Fibroblast of skin of left biceps (primary cell): ENCODE data around the gene ACHE.

Source experiments
- DNase-seq, 2 experiments: peaks; one replicate each; pipeline ENCODE4 v3.0.0-alpha.2; 2013; ENCODE audit warnings: low read depth in 2 of 2

Gene ACHE

GRCh38 chr7:100896732-100897608, 1.3 kb upstream of the ACHE start:
- DNase-seq = no peak

GRCh38 chr7:100895956-100896731, 456 bp upstream of the ACHE start:
- DNase-seq = no peak

GRCh38 chr7:100894860-100895700, 608 bp downstream of the ACHE start:
- DNase-seq = no peak

GRCh38 chr7:100893910-100894721, 1.6 kb downstream of the ACHE start:
- DNase-seq = no peak

GRCh38 chr7:100893318-100893895, 2.3 kb downstream of the ACHE start:
- DNase-seq = no peak

GRCh38 chr7:100892364-100893317, 3.0 kb downstream of the ACHE start:
- no peak for DNase-seq

GRCh38 chr7:100891568-100892247, 4.0 kb downstream of the ACHE start:
- no peak for DNase-seq

- no peak for DNase-seq
Observed at GRCh38 chr7:100890653-100891567, 4.8 kb downstream of the ACHE start.

GRCh38 chr7:100888988-100889750, 6.5 kb downstream of the ACHE start, which contains the start of gene UFSP1:
Gene UFSP1 (minus strand): TSS chr7:100889715. CDS start chr7:100889271, 444 bp downstream.
- no peak for DNase-seq

GRCh38 chr7:100888291-100888987, 7.2 kb downstream of the ACHE start:
- DNase-seq = no peak

GRCh38 chr7:100887516-100888290, 8.0 kb downstream of the ACHE start:
- no peak for DNase-seq

- DNase-seq = no peak
Observed at GRCh38 chr7:100886936-100887515, 8.7 kb downstream of the ACHE start.

- no peak for DNase-seq
Observed at GRCh38 chr7:100886142-100886935, 9.3 kb downstream of the ACHE start.

- DNase-seq = no peak
Observed at GRCh38 chr7:100885440-100886141, 10.1 kb downstream of the ACHE start.
